Gastroesophageal sphincter (tissue), 4 donors: ENCODE data around the gene LYSMD1. TPM values are rescaled to one million over a fixed set of nuclear protein-coding genes. Genes with fewer than 3 reads are reported as not detected.

Experiments
- ATAC-seq: fragments of 150-250 bp; one replicate; pipeline ENCODE4 v1.9.1; 2016; ENCODE audit warnings: mild to moderate bottlenecking, moderate library complexity
- H3K27ac ChIP-seq, 4 donors: fragments of 200-600 bp; sonication (generic) in 3 of 4; 1 replicate in 3 of 4; 2 replicates in 1 of 4; pipeline ENCODE4 v1.5.1; 2016 to 2019
- H3K27me3 ChIP-seq: fragments of 200-600 bp; sonication (generic); one replicate; pipeline ENCODE4 v1.5.1; 2019
- H3K36me3 ChIP-seq, 2 donors: fragments of 200-600 bp; sonication (generic); one replicate each; pipeline ENCODE4 v1.5.1; 2019; ENCODE audit warnings: control low read depth in 1 of 2
- H3K4me1 ChIP-seq, 3 donors: fragments of 200-600 bp; sonication (generic); 1 replicate in 2 of 3; 2 replicates in 1 of 3; pipeline ENCODE4 v1.5.1; 2016 to 2019; ENCODE audit warnings: control low read depth in 2 of 3
- H3K4me3 ChIP-seq, 2 donors: fragments of 200-600 bp; sonication (generic); one replicate each; pipeline ENCODE4 v1.5.1; 2019; ENCODE audit warnings: mild to moderate bottlenecking in 1 of 2, moderate library complexity in 1 of 2
- H3K9me3 ChIP-seq, 3 donors: fragments of 200-600 bp; sonication (generic); one replicate each; pipeline ENCODE4 v1.5.1; 2017 to 2019; ENCODE audit warnings: control low read depth in 2 of 3
- EP300 ChIP-seq: sonication (generic); formaldehyde crosslinking; IDR thresholded peaks from one replicate; pipeline ENCODE4 v1.6.1; 2017; ENCODE audit warnings: antibody characterized with exemption, mild to moderate bottlenecking
- POLR2A ChIP-seq, 2 donors: fragments of 450-650 bp; IDR thresholded peaks; one replicate each; pipeline ENCODE4 v1.6.1; 2017; ENCODE audit warnings: antibody characterized with exemption in 2 of 2, mild to moderate bottlenecking in 2 of 2, moderate library complexity in 1 of 2
- POLR2AphosphoS5 ChIP-seq: sonication (generic); formaldehyde crosslinking; IDR thresholded peaks from one replicate; pipeline ENCODE4 v1.6.1; 2017; ENCODE audit warnings: antibody characterized with exemption
- WGBS, 2 donors: methylation state at CpG; one replicate each; pipeline ENCODE4 v1.1.5; 2018; ENCODE audit warnings: low coverage in 1 of 2; 5-methylcytosine and 5-hydroxymethylcytosine counted together
- total RNA-seq, 4 donors: library from RNA; depleted of rRNA; stranded (reverse); fragments of >200 nt; gene quantifications; one replicate each; pipeline ENCODE4 v1.1.0, GENCODE V29; 2016
- TF ChIP-seq, protein P1 (sequence below), 4 experiments: fragments of 200-600 bp in 2 of 4; fragments of 450-650 bp in 2 of 4; sonication (generic) in 1 of 4; IDR thresholded peaks; one replicate each; pipeline ENCODE4 v1.5.1; 2017 to 2019; ENCODE audit warnings: antibody characterized with exemption in 4 of 4, mild to moderate bottlenecking in 2 of 4, moderate library complexity in 2 of 4

The LYSMD1 gene
- total RNA-seq, 4 donors from 2014 or later = 14.0 to 28.6 (median 14.4) TPM

DNA sequence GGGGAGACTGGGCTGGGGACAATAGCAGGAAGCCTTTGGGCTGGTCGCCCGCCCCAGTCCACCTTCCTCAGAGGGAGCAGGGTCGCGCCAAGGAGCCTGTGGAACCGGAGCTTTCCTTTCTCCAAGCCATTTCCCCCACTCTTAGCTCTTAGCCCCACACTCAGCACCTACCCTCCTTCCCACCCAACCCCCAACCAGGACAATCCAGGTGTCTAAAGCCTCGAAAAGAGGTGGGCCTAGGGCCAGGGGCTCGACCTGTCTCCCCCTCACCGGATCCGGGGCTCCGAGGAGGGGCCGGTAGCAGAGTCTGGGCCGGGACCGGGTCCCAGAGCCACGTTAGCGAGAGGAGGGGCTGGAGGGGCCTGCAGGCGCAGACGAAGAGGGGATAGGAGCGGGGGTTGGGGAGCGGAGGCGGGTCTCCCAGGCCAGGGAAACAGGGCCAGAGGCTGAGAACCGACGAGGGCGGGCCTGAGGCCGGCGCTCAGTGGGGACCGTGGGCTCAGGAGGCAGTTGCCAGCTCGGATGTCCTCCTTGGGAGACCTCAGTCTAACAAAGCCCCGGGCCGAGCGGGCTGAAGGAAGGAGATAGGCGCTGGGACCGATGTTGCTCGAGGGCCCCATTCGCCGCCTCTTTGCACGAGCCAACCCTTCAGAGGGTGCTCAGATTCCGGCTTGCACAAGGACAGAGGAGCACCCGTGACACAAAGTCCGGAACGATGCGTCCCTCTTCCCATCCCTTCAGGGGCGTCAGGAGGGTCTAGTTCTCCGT, 20.2 kb downstream of the LYSMD1 start:
- TF ChIP-seq POLR2A (IDR thresholded peaks at IDR 0.05) (no peak), POLR2AphosphoS5 (no peak), EP300 (no peak)
- TF ChIP-seq, protein P1, sequence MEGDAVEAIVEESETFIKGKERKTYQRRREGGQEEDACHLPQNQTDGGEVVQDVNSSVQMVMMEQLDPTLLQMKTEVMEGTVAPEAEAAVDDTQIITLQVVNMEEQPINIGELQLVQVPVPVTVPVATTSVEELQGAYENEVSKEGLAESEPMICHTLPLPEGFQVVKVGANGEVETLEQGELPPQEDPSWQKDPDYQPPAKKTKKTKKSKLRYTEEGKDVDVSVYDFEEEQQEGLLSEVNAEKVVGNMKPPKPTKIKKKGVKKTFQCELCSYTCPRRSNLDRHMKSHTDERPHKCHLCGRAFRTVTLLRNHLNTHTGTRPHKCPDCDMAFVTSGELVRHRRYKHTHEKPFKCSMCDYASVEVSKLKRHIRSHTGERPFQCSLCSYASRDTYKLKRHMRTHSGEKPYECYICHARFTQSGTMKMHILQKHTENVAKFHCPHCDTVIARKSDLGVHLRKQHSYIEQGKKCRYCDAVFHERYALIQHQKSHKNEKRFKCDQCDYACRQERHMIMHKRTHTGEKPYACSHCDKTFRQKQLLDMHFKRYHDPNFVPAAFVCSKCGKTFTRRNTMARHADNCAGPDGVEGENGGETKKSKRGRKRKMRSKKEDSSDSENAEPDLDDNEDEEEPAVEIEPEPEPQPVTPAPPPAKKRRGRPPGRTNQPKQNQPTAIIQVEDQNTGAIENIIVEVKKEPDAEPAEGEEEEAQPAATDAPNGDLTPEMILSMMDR (IDR thresholded peaks at IDR 0.05) = no peak
- peaks cover 0 to 8% of the 10 kb centered on the region in 2 donors for H3K36me3 ChIP-seq
- peak overlapping the region; percentile 38 to 67 for H3K4me3 ChIP-seq
- H3K9me3 ChIP-seq = no peaks in the 10 kb centered on the region
- WGBS, 2 donors = 0 to 1% methylated on average over 7 to 23 of the region's 43 CpGs
- no peaks in the 10 kb centered on the region for H3K27me3 ChIP-seq
- H3K4me1 ChIP-seq = peaks cover 0 to 53% (median 26%) of the 10 kb centered on the region in 3 donors
- ATAC-seq = no peak
- peak overlapping the region in 3 of 4 donors; percentile 82 to 93 (median 86) for H3K27ac ChIP-seq

DNA sequence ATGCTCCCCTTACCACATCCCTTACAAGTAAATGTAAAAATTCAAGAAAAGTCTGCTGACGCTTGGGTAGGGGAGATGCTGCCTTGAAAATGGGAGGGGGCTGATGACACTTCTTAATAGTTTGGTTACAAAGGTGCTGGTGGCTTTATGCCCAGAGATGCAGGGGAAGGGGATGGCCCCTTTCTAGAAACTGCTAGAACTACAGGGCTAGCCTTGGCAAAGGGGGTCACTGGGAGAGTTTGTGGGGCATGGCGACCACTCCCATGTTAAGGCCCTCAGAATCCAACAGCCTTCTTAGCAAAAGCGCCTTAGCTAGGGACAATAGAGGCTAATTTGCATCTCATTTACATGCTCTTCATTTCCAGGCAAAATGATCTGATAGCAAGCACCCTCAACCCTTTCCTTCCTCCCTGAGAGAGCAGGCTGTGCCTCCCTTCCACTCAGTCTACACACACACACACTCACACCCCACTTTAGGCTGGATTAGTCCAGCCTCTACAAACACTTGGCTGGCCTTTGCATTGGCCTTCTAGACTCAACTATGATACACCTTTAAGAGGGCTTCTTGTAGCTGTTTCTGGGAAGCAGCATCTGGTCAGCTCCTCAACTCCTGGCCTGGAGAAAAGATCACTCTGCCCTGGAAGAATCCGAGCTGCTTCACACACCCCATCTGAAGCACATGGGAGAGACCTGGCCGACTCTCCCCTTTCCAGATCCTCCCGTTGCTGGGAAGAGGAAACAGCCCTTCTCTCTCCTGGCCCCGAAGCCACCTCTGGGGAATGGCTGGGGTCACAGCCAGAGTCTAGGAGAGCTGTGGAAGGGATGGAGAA, 21.0 kb downstream of the LYSMD1 start:
- peaks cover 0 to 16% of the 10 kb centered on the region in 2 donors for H3K36me3 ChIP-seq
- peak overlapping the region in 3 of 4 donors; percentile 82 to 93 (median 86) for H3K27ac ChIP-seq
- ATAC-seq = no peak
- H3K4me3 ChIP-seq = peak overlapping the region; percentile 38 to 67
- H3K4me1 ChIP-seq = peaks cover 0 to 53% (median 26%) of the 10 kb centered on the region in 3 donors
- no peaks in the 10 kb centered on the region for H3K9me3 ChIP-seq
- TF ChIP-seq POLR2A (IDR thresholded peaks at IDR 0.05) = no peak
- TF ChIP-seq, protein P1 (IDR thresholded peaks at IDR 0.05) = no peak
- WGBS, 2 donors = 47 to 65% methylated on average over 3 to 5 of the region's 7 CpGs
- H3K27me3 ChIP-seq = no peaks in the 10 kb centered on the region

DNA sequence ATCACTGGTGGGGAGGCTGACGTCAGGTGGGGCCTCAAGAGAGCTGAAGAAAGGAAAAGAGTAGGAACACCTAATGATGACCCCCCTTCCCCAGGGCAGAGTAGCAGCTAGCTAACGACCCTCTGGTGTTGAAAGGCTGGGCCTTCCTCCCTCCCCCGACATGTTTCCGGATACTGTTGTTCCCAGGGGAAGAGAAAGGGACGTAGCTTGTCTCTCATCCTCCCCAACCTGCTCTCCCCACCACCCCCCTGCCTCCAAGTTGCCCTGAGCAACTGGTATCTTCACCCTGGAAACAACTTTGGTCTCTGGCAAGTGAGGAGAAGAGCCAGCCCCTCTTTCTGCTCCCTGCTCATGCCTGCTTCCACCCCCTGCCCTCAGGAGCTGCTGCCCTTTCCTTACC, 21.7 kb downstream of the LYSMD1 start:
- ATAC-seq = no peak
- Histone ChIP-seq H3K4me3 (peak overlapping the region in 1 of 2 donors; percentile 67), H3K4me1 (peaks cover 0 to 53% (median 26%) of the 10 kb centered on the region in 3 donors), H3K27ac (peak overlapping the region in 3 of 4 donors; percentile 82 to 93 (median 86)), H3K9me3 (no peaks in the 10 kb centered on the region), H3K27me3 (no peaks in the 10 kb centered on the region), H3K36me3 (peaks cover 0 to 23% of the 10 kb centered on the region in 2 donors)
- TF ChIP-seq POLR2AphosphoS5 = no peak
- no peak for TF ChIP-seq POLR2A (IDR thresholded peaks at IDR 0.05)
- TF ChIP-seq EP300 = no peak
- TF ChIP-seq, protein P1 (IDR thresholded peaks at IDR 0.05) = no peak
- 37 to 45% methylated on average over 2 to 4 of the region's 5 CpGs for WGBS, 2 donors

GRCh38 chr1:151143057-151143435, 22.7 kb downstream of the LYSMD1 start:
- ATAC-seq = no peak
- 20 to 90% methylated on average over 1 to 2 of the region's 7 CpGs for WGBS, 2 donors
- TF ChIP-seq, protein P1 (IDR thresholded peaks at IDR 0.05) = no peak
- TF ChIP-seq EP300 (no peak), POLR2A (IDR thresholded peaks at IDR 0.05) (no peak), POLR2AphosphoS5 (no peak)
- Histone ChIP-seq H3K36me3 (peaks cover 0 to 32% of the 10 kb centered on the region in 2 donors), H3K27me3 (no peaks in the 10 kb centered on the region), H3K4me3 (no peak overlapping the region), H3K9me3 (no peaks in the 10 kb centered on the region), H3K4me1 (peaks cover 0 to 53% (median 26%) of the 10 kb centered on the region in 3 donors), H3K27ac (peak overlapping the region in 3 of 4 donors; percentile 45 to 86 (median 82))
